ENCODE results near the gene CUX1. TPM values are rescaled to one million over a fixed set of nuclear protein-coding genes. Genes with fewer than 3 reads are reported as not detected.
A peak's percentile ranks its signal among the peaks of the same experiment; 100 is the strongest.

Gene CUX1
- total and polyA plus RNA-seq, 4 donors = 40.5 to 138 (median 69.1) TPM

GRCh38 chr7:101943306-101943705 lies 125.9 kb downstream of the CUX1 start:
- TF ChIP-seq CTCF (IDR thresholded peaks at IDR 0.05; ENCODE audit: control extremely low read depth, extremely low read depth) = no peak
- H3K4me3 ChIP-seq = no peak overlapping the region
- H3K36me3 ChIP-seq (ENCODE audit: control insufficient read depth in 4 of 4, insufficient read depth in 4 of 4, low read length in 4 of 4) = no peaks in the 10 kb centered on the region
- DNase-seq (no peak), ATAC-seq (ENCODE audit: insufficient read depth, low FRiP score) (no peak)
- no peak overlapping the region for H3K9ac ChIP-seq (ENCODE audit: insufficient read depth in 1 of 2, low read length in 2 of 2)
- no peaks in the 10 kb centered on the region for H3K9me3 ChIP-seq (ENCODE audit: control insufficient read depth in 4 of 4, insufficient read depth in 3 of 4, low read length in 3 of 4)
- peaks cover 3 to 31% (median 14%) of the 10 kb centered on the region in 5 donors for H3K4me1 ChIP-seq (ENCODE audit: control insufficient read depth in 5 of 5, insufficient read depth in 5 of 5, low read length in 5 of 5)
- H3K27ac ChIP-seq (ENCODE audit: low read depth in 1 of 2, low read length in 1 of 2) = no peak overlapping the region
- H3K27me3 ChIP-seq (ENCODE audit: control insufficient read depth in 3 of 3, insufficient read depth in 3 of 3, low read length in 2 of 3) = no peaks in the 10 kb centered on the region
- 91% methylated on average over 15 of the region's 15 CpGs for WGBS, 2 donors

- no peak for ATAC-seq (ENCODE audit: insufficient read depth, low FRiP score)
- no peaks in the 10 kb centered on the region for H3K9me3 ChIP-seq (ENCODE audit: control insufficient read depth in 4 of 4, insufficient read depth in 3 of 4, low read length in 3 of 4)
- WGBS, 2 donors = 79 to 88% methylated on average over 14 of the region's 14 CpGs
- peak overlapping the region; percentile 29 to 64 for H3K27ac ChIP-seq (ENCODE audit: low read depth in 1 of 2, low read length in 1 of 2)
- H3K4me1 ChIP-seq (ENCODE audit: control insufficient read depth in 5 of 5, insufficient read depth in 5 of 5, low read length in 5 of 5) = peaks cover 3 to 34% (median 14%) of the 10 kb centered on the region in 5 donors
- no peaks in the 10 kb centered on the region for H3K36me3 ChIP-seq (ENCODE audit: control insufficient read depth in 4 of 4, insufficient read depth in 4 of 4, low read length in 4 of 4)
- no peaks in the 10 kb centered on the region for H3K27me3 ChIP-seq (ENCODE audit: control insufficient read depth in 3 of 3, insufficient read depth in 3 of 3, low read length in 2 of 3)
- DNase-seq = peak; percentile 28 to 38 (median 36)
- no peak for TF ChIP-seq CTCF (IDR thresholded peaks at IDR 0.05; ENCODE audit: control extremely low read depth, extremely low read depth)
- H3K4me3 ChIP-seq = no peak overlapping the region
- H3K9ac ChIP-seq (ENCODE audit: insufficient read depth in 1 of 2, low read length in 2 of 2) = no peak overlapping the region
Observed at GRCh38 chr7:101943889-101944600, 126.6 kb downstream of the CUX1 start.

GRCh38 chr7:101944611-101945010 lies 127.2 kb downstream of the CUX1 start:
- 82 to 93% methylated on average over 10 of the region's 10 CpGs for WGBS, 2 donors
- ATAC-seq (ENCODE audit: insufficient read depth, low FRiP score) = no peak
- H3K4me3 ChIP-seq = no peak overlapping the region

More at GRCh38 chr7:101944611-101945010, 127.2 kb downstream of the CUX1 start:
- Histone ChIP-seq H3K4me1 (ENCODE audit: control insufficient read depth in 5 of 5, insufficient read depth in 5 of 5, low read length in 5 of 5) (peaks cover 3 to 34% (median 14%) of the 10 kb centered on the region in 5 donors), H3K9ac (ENCODE audit: insufficient read depth in 1 of 2, low read length in 2 of 2) (no peak overlapping the region), H3K27ac (ENCODE audit: low read depth in 1 of 2, low read length in 1 of 2) (peak overlapping the region in 1 of 2 donors; percentile 64), H3K27me3 (ENCODE audit: control insufficient read depth in 3 of 3, insufficient read depth in 3 of 3, low read length in 2 of 3) (no peaks in the 10 kb centered on the region), H3K36me3 (ENCODE audit: control insufficient read depth in 4 of 4, insufficient read depth in 4 of 4, low read length in 4 of 4) (no peaks in the 10 kb centered on the region), H3K9me3 (ENCODE audit: control insufficient read depth in 4 of 4, insufficient read depth in 3 of 4, low read length in 3 of 4) (no peaks in the 10 kb centered on the region)
- no peak for DNase-seq
- TF ChIP-seq CTCF (IDR thresholded peaks at IDR 0.05; ENCODE audit: control extremely low read depth, extremely low read depth) = no peak
